HG03196 (cell line): ENCODE data around the gene CALN1.
"Not testable (repeated sequence)": the region's sequence is repeated elsewhere in the genome, so short reads cannot be mapped to it uniquely, and the experiment has no call there.

Source experiments
- ATAC-seq: cut with Tn5 transposase; IDR thresholded peaks from one replicate; pipeline ENCODE4 v1.9.1; 2021; ENCODE audit not compliant: unreplicated experiment

Gene CALN1

DNA sequence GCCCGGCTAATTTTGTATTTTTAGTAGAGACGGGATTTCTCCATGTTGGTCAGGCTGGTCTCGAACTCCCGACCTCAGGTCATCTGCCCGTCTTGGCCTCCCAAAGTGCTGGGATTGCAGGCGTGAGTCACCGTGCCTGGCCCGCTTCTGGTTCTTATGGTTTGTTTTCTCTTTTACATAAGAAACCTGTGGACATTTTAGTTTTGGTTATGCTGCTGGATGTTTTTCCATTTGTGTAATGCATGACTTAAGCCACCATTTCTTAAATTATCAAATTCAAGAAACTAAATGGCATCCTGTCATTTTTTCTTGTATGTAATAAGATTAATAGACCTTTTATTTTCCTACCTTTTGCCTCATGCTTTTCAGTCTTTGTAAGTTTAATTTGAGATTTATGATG is 589.7 kb downstream of the CALN1 start:
- not testable (repeated sequence) for ATAC-seq

DNA sequence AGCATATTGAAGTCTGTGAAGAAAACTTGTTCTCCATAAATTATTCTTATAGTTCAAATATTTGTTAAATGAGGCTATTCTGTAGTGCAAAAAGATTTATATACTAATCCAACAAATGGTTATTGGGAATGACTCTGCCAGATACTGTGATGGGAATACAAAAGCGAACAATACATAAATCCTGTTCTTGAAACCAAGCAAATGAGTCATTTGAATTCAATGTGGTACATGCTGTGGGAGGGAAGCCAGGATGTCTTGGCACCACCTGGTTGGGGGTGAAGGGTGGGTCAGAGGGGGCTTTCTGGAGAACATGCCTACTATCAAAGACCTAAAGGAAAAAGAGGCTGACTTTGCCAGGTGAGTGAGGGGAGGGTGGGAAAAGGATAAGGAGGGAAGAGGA is 594.2 kb downstream of the CALN1 start:
- no peak for ATAC-seq

DNA sequence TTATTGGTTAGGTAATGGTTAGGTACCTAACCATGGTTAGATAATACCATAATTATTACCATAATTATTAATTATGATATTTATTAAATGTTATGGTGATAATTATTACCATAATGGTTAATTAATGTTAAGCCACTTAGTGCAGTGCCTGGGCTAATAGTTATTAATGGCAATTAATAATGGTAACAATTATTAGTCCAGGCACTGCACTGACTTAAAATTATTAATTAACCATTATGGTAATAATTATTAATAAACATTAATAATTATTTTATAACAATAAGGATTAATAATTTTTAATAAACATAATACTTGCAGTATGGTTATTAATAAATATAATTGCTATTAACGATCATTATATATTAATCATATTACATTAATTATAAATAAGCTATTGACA is 604.0 kb downstream of the CALN1 start:
- ATAC-seq, result no peak

DNA sequence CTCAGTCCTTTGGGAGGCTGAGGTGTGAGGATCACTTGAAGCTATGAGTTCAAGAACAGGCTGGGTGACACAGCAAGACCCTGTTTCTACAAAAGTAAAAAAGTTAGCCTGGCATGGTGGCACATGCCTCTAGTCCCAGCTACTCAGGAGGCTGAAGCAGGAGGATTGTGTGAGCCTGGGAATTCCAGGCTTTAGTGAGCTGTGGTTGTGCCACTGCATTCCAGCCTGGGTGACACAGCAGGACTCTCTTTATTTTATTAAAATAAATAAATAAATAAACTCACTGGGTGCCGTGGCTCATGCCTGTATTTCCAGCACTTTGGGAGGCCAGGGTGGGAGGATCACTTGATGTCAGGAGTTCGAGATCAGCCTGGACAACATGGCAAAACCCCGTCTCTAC is 607.9 kb downstream of the CALN1 start:
- no peak for ATAC-seq

DNA sequence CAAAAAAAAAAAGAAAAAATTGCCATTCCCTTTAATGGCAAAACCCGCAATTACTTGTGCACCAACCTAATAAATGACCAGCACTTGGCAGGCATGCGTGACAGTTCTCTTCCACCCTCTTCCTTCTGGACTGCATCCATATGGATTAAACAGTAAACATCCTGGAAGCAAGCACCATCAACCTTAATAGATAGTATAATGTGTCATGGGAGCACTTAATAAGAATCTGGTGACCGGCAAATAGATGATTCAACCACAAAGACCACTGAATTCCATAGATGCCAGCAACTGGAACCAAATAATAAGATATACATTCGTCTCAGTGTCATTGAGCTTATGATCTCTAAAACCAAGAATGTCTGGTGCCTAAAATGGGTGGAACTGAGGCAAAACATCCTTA is 610.2 kb downstream of the CALN1 start:
- ATAC-seq, result no peak

DNA sequence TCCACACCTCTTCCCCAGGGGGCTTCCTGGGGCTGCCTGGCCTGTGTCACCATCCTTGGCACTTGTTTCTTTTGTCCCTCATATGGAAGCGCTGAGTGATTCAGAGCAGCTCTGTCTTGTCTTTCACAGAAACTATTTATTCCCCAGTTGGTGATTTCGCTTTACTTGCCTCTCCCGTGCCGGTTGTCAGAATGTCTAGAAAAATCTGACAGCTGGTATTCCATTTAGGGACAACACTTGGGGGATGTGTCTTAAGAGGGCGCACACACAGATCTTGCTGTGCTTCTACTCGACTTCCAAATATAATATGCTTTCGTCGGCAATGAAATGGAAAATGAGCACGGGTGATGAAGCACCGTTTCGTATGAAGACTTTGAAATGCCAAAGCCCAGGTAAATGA is 611.8 kb downstream of the CALN1 start:
- no peak for ATAC-seq

DNA sequence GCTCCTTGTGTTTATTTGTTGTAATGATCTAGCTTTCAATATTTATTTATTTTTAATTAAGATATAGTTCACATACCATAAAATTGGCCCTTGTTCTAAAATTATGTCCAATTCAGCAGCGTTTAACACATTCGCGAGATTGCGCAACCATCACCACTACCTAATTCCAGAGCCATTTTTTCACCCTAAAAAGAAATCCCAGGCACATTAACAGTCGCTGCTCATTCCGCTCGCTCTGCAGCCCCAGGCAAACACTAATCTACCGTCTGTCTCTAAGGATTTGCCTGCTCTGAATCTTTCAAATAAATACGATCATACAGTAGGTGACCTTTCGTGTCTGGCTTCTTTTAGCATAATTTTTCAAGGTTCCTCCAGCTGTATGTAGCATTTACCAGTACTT is 616.7 kb downstream of the CALN1 start:
- ATAC-seq, result no peak

DNA sequence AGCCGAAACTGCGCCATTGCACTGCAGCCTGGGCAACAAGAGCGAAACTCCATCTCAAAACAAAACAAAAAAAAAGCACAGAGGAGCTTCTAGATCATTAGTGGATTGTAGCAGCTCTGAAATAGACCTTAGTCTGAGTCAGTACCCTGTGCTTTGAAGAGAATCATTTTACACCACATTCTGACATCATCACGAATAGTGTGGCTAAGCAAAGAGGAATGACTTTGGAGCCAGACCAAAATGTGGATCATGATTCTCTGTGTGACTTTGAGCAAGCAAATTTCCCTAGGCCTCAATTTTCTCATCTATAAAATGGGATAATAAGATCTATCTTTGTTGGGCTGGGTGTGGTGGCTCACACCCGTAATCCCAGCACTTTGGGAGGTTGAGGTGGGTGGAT is 618.9 kb downstream of the CALN1 start:
- ATAC-seq, result no peak

DNA sequence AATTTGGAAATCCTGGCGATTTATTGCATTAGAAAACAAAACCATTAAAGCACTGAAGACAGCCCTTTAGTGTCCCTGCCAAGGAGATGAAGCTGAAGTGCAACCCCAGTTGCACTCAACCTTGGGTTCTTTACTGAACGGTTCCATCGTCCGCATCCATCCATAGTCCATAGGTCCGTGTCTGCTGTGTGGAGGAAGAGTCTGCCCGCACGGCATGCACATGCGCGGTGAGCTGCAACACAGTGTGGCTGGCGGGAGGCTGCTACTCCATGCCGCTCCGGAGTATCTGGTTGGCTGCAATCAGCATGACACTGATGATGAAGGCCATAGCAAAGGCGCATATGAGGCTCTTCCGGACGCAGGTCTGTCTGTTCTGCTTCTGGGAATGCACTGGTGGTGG is 624.6 kb downstream of the CALN1 start:
- no peak for ATAC-seq

DNA sequence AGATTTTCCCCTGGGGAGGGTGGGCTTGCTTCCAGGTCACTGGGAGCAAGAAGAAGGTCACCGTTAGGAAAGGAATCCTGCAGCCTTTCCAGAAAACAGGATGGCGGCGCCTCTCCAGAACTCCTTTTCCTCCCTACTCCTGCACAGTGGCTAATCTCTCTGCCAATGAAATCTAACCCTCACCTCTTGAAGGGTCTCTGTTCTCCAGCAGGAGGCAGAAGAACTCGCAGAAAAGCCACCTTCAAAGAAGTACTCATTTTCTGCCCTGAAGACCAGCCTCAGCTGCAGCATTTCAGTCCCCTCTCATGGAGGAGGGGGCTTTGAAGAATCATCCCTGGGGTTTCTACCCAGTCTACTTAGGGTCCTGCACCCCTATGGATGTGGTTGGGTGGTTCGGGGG is 626.9 kb downstream of the CALN1 start:
- no peak for ATAC-seq

DNA sequence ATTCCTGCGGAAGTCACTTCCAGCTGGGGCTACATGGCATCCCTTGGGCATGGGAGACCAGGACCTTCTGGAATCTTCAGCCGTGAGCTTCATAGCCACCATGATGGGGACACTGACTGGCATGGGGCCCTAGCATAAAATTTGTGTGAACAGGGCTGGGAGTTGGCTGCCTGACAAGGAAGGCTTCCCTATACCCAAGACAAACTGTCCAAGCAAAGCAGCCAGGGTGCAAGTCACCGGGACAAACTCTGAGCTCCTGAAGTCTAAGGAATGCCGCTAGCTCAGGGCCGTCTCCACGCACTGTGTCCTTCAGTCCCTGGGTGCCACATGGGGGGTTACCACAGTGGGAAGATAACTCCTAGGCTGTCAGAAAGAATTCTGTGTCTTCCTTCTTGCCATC is 627.4 kb downstream of the CALN1 start:
- no peak for ATAC-seq

DNA sequence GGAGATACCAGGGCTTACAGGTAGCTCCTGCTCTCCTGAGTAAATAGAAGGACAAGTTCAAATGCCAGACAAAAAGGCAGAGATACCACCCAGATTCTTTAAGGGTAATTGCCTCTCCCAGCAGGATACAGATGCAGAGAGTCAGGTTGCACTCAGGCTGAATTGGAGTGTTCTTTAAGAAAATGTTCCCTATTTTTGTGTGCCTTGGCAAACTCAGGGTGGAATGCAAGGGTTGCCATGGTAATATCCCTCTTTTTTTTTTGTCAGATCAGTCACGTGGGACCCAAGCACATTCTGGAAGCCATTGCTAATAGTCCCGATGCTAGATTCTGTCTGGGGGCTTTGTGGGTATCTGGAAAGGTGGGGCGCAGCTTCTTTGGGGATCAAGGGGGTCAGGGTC is 628.0 kb downstream of the CALN1 start:
- ATAC-seq, result no peak

DNA sequence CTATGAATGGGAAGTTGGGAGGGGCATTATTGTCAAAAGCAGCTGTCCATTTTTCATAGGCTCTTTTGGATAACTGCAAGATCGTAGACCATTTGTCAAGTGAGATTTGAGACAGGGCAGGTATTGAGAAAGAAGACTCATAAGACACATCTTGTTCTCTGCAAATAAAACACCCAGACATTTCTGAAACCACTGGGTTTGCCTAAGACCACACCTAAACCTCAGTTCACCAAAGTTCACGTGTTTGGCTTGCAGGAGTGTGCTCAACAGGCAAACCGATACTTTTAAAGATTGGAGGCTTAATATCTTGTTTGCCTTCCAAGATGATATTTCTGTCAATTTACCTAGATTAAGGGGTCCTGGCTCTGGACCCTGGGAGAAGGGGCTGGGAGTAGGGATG is 628.4 kb downstream of the CALN1 start:
- no peak for ATAC-seq

DNA sequence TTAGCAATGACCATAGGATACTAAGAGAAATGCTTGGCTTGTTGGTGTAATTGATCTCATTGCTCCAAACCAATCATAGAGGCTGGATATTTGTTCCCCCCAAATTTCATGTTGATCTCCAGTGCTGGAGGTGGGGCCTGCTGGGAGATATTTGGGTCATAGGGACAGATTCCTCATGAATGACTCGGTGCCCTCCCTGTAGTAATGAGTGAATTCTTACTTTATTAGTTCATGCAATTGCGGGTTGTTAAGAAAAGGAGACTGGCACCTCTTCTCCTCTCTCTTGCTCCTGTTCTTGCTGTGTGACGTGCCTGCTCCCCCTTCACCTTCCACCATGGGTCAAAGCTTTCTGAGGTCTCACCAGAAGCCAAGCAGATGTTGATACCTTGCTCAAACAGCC is 630.1 kb downstream of the CALN1 start:
- no peak for ATAC-seq

DNA sequence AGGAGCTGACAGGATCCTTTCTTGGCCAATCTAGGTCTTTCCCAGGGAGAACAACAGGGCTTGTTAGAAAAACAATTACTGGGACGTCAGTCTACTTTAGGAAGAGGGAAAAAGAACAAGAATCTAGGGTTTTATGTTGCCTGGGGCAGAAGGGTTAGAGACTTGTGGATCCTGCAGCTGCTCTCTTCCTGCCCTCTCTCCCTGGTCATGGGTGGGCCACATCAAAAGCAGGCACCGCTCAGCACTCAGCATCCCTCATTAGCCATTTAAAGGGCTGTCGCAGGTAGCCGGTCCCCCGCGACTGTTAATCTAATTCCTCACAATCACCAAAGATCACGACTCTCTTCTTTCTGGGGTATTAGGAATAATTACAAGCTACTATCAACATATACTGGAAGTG is 631.9 kb downstream of the CALN1 start:
- no peak for ATAC-seq

DNA sequence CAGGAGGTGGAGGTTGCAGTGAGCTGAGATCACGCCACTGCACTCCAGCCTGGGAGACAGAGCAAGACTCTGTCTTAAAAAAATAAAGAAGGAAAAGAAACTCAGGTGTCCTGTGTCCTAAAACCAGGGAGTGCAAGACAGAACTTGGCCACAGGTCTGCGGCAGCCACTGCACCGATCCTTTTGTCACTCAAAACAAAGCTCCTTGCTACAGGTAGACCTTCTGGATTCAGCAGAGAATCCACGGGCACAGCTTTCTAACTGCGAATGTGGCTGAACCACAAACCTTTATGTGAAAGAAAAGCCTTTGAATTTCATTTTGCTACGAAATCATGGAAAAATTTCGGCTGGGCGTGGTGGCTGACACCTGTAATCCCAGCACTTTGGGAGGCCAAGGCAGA is 634.9 kb downstream of the CALN1 start:
- ATAC-seq, result no peak

DNA sequence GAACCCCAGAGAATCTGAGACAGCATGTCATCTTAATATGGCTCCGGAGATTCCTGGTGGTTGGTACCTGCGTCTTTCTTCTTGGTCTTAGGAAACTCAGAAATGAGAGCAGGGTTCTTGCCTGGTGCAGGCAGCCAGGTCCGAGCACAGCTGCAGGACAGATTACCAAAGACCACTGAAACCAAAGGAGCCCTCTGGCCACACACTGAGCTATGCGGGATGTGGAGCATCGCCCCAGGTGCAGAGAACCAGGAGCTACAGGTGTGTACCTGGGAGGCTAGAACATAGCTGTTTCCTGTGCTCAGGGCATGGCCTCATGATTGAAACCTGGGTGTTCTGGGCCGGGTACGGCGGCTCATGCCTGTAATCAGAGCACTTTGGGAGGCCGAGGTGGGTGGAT is 635.4 kb downstream of the CALN1 start:
- ATAC-seq, result no peak

DNA sequence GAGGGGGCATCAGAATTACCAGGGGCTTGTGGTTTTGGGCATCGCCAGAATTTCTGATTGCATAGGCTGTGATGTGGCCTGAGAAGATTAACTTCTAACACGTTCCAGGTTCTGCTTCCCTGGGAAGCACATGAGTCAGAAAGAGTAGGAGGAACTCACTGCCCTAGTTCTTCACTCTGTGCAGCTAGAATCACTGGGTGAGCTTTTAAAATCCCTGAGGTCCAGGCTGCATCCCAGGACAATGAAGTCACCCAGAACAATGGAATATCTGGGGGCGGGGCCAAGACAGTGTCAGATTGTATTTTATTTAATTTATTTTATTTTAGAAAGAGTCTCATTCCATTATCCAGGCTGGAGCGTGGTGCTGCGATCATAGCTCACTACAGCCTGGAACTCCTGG is 636.5 kb downstream of the CALN1 start:
- no peak for ATAC-seq

DNA sequence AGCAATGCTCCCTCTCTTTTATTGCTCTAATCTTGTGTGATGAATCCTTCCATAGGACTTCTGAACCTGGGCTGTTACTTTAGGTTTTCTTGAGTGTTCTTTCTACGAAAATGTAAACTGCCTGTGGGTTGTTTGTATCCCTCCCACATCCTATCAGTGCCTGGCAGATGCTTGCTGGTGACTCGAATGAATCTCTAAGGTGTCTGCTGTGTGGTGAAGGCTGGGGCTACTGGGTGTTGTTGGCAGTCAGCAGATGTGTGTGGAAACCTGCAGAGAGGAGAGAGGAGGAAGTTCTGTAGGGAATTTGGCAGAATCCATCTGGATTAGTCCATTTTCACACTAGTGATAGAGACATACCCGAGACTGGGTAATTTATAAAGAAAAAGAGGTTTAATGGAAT is 639.4 kb downstream of the CALN1 start:
- ATAC-seq, result no peak

DNA sequence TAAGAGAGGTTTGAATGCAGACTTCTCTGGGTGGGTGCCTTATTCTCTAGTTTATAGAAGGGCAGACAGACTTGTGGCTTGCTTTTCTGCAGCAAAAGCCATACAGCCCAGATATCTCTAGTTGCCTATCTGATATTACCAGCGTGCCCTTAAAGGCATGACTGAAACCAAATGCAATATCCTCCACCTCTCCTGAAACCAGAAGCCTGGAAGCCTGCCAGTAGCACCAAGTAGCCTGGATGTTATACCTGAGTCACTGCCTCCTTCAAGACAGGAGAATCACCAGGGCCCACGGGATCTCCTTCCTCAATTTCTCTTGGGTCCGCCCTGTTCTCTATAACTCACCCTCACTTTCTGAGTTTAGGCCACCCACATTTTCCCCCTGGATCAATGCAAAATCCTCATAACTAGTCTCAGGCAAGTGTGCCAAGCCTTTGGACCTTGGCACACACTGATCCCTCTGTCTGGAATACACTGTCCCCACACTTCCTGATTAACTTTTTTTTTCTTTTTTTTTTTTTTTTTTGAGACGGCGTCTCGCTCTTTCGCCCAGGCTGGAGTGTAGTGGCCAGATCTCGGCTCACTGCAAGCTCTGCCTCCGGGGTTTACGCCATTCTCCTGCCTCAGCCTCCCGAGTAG is 641.8 kb downstream of the CALN1 start:
- no peak for ATAC-seq

DNA sequence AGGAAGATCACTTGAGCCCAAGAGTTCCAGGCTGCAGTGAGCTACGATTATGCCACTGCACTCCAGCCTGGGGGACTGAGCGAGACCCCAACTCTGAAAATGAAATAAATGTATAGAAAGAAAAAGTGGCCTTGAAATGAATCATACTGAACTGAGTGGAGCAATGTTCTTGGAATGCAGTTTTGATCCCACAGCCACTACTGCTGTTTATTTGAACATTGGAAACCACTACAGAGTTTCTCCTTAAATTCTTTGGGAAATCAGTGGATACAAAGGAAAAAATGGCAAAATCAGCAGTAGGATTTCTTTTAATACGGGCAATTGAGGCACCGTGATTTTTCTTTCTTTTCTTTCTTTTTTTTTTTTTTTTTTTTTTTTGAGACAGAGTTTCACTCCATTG is 642.8 kb downstream of the CALN1 start:
- ATAC-seq, result no peak

DNA sequence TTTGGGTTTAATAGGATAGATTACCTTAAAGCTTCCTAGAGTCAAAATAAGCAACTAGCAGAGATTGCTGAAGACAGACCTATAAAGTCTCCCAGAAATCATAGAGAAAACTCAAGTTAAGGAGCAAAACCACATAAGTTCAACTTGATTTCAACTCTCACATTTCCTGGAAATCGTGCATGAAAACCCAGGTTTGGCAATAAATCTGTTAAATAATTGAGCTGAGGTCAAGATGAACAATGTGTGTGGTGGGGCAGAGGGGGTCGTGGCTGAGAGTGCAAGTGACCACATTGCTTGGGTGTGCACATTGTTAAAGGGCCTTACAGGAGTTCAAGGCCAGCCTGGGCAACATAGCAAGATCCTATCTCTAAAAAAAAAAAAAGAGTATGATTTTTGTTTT is 643.7 kb downstream of the CALN1 start:
- ATAC-seq, result no peak

DNA sequence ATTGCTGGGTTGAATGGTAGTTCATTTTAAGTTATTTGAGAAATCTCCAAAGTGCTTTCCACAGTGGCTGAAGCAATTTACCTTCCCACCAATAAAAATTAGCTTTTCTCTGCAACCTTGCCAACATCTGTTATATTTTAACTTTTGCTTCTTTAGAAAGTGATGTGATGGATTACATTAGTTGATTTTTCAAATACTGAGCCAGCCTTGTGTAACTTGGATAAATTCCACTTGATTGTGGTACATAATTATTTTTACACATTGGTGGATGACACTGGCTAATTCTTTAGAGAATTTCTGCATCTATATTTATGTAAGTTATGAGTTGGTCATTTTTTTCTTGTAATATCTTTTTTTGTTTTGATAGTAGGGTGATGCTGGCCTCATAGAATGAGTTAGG is 646.1 kb downstream of the CALN1 start:
- no peak for ATAC-seq

DNA sequence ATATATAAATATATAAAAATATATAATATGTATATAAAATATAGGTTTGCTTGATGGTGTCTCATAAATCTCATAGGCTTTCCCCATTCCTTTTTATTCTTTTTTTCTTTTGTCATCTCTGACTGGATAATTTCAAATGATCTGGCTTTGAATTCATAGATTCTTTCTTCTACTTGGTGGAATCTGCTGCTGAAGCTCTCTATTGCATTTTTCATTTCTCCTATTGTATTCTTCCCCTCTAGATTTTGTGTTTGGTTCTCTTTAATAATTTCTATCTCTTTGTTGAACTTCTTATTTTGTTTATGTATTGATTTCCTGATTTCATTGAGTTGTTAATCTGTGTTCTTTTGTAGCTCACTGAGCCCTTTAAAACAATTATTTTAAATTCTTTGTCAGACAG is 650.8 kb downstream of the CALN1 start:
- ATAC-seq, result no peak
